Endothelial cell of umbilical vein (primary cell): ENCODE measurements around the gene EXOC5. TPM values are rescaled to one million over a fixed set of nuclear protein-coding genes. Genes with fewer than 3 reads are reported as not detected.

Experiments
- BruUV-seq: library from RNA; stranded (reverse); fragments of 400-500 nt; replicated peaks from 2 replicates; lab custom pipeline; 2021; lab: Mats Ljungman, UMichigan
- CTCF ChIA-PET: fragments of 300-600, 350-600 bp; sonication (Branson Sonifier 250); formaldehyde crosslinking; loops from one replicate; lab custom pipeline; 2021; ENCODE audit warnings: antibody characterized with exemption, inconsistent platforms; lab: Charles Lee
- POLR2A ChIA-PET: fragments of 300-600, 350-600 bp; sonication (Branson Sonifier 250); formaldehyde crosslinking; loops from one replicate; lab custom pipeline; 2021; ENCODE audit warnings: antibody characterized with exemption, inconsistent platforms; lab: Charles Lee
- DNase-seq: peaks from one replicate; pipeline ENCODE4 v3.0.0-alpha.2; 2011; ENCODE audit warnings: low read depth, low spot score
- FAIRE-seq: peaks from 2 replicates; lab custom pipeline; 2011; peaks lifted over from hg19 to GRCh38; lab: Jason Lieb, UNC
- H2AFZ ChIP-seq: 2 replicates; pipeline ENCODE4 v1.6.0; 2012; ENCODE audit warnings: low read depth, low read length, control low read depth, inconsistent platforms
- H3K27ac ChIP-seq: 2 replicates; pipeline ENCODE4 v1.5.1; 2011; ENCODE audit warnings: low read depth, mild to moderate bottlenecking, control low read depth, low read length, moderate library complexity; ENCODE audit not compliant: insufficient read depth
- H3K27me3 ChIP-seq, 2 experiments: 2 replicates each; pipeline versions ENCODE4 v1.6.0 to v1.6.1; 2011; ENCODE audit warnings: low read length in 2 of 2, mixed read lengths in 1 of 2; ENCODE audit not compliant: control insufficient read depth in 2 of 2, insufficient read depth in 2 of 2
- H3K36me3 ChIP-seq, 2 experiments: 2 replicates in 1 of 2; 3 replicates in 1 of 2; pipeline ENCODE4 v1.5.1; 2011; ENCODE audit warnings: low read length in 2 of 2, mild to moderate bottlenecking in 1 of 2, moderate library complexity in 1 of 2; ENCODE audit not compliant: control insufficient read depth in 2 of 2, insufficient read depth in 2 of 2; ENCODE audit errors: extremely low read depth in 1 of 2
- H3K4me1 ChIP-seq: 3 replicates; pipeline ENCODE4 v1.5.1; 2011; ENCODE audit warnings: mild to moderate bottlenecking, low read length; ENCODE audit not compliant: control insufficient read depth, insufficient read depth; ENCODE audit errors: extremely low read depth
- H3K4me2 ChIP-seq: 2 replicates; pipeline ENCODE4 v1.6.1; 2011; ENCODE audit warnings: low read length, control low read depth, mixed read lengths; ENCODE audit not compliant: insufficient read depth
- H3K4me3 ChIP-seq, 3 experiments: fragments of 200-600 bp in 1 of 3; sonication (generic), shearing (Covaris generic) in 1 of 3; replicated peaks in 1 of 3; 2 replicates each; pipeline ENCODE4 v1.5.1; 2011 to 2016; ENCODE audit warnings: control low read depth in 3 of 3, low read length in 3 of 3, mild to moderate bottlenecking in 2 of 3, inconsistent platforms in 1 of 3, low read depth in 1 of 3, moderate library complexity in 1 of 3; ENCODE audit not compliant: insufficient read depth in 1 of 3
- H3K79me2 ChIP-seq: 2 replicates; pipeline ENCODE4 v1.6.0; 2012; ENCODE audit warnings: low read length, inconsistent platforms; ENCODE audit not compliant: control insufficient read depth, insufficient read depth
- H3K9ac ChIP-seq: replicated peaks from 2 replicates; pipeline ENCODE3; 2011; ENCODE audit warnings: low read length, control low read depth; ENCODE audit not compliant: insufficient read depth; ENCODE audit errors: extremely low read depth
- H3K9me1 ChIP-seq: replicated peaks from 3 replicates; pipeline ENCODE4 v1.6.0; 2011; ENCODE audit warnings: mild to moderate bottlenecking, low read length; ENCODE audit not compliant: control insufficient read depth, insufficient read depth; ENCODE audit errors: extremely low read depth
- H3K9me3 ChIP-seq: replicated peaks from 2 replicates; pipeline ENCODE4 v1.5.1; 2012; ENCODE audit warnings: low read length, inconsistent platforms; ENCODE audit not compliant: control insufficient read depth, insufficient read depth
- H4K20me1 ChIP-seq: replicated peaks from 2 replicates; pipeline ENCODE3; 2011; ENCODE audit warnings: mild to moderate bottlenecking, low read length; ENCODE audit not compliant: control insufficient read depth, insufficient read depth; ENCODE audit errors: extremely low read depth
- EZH2 ChIP-seq: IDR thresholded peaks from 2 replicates; pipeline ENCODE4 v1.6.1; 2012; ENCODE audit warnings: borderline replicate concordance, low read depth, mild to moderate bottlenecking, moderate library complexity, low read length, inconsistent platforms; ENCODE audit not compliant: severe bottlenecking
- FOS ChIP-seq: IDR thresholded peaks from 2 replicates; pipeline ENCODE4 v1.6.1; 2011; ENCODE audit warnings: mild to moderate bottlenecking, low read length, moderate library complexity, borderline replicate concordance; ENCODE audit not compliant: insufficient read depth
- GATA2 ChIP-seq: IDR thresholded peaks from 2 replicates; pipeline ENCODE4 v1.7.0; 2011; ENCODE audit warnings: low read depth, mild to moderate bottlenecking, moderate library complexity, mixed read lengths, low read length; ENCODE audit not compliant: insufficient read length, insufficient read depth
- JUN ChIP-seq: IDR thresholded peaks from 2 replicates; pipeline ENCODE4 v1.6.1; 2011; ENCODE audit warnings: borderline replicate concordance, low read depth; ENCODE audit not compliant: insufficient read length, insufficient read depth
- MYC ChIP-seq: IDR thresholded peaks from one replicate; pipeline ENCODE4 v1.6.1; 2011; ENCODE audit warnings: mild to moderate bottlenecking, low read depth, low read length
- POLR2A ChIP-seq: IDR thresholded peaks from 2 replicates; pipeline ENCODE4 v1.6.1; 2012; ENCODE audit warnings: low read depth, mild to moderate bottlenecking, control low read depth, low read length
- POLR2AphosphoS5 ChIP-seq: IDR thresholded peaks from 2 replicates; pipeline ENCODE4 v1.6.1; 2012; ENCODE audit warnings: low read depth, mild to moderate bottlenecking, control low read depth, low read length, moderate library complexity; ENCODE audit not compliant: insufficient read depth
- dilution Hi-C: fragments of 300-500 bp; cut with MboI; formaldehyde crosslinking; loops from one replicate; pipeline ENCODE4 v1.15.0; 2019; ENCODE audit warnings: low sequenced_read_pairs; ENCODE audit not compliant: extremely low pct_ligation_motif_present
- intact Hi-C: fragments of 100-400 bp; cut with micrococcal nuclease; formaldehyde crosslinking; loops from one replicate; pipeline ENCODE4 v1.10.0; 2022
- polyA plus RNA-seq, 4 experiments: library from polyadenylated mRNA; depleted of rRNA in 3 of 4; stranded (reverse) in 3 of 4; unstranded in 1 of 4; fragments of >200 nt; gene quantifications; 2 replicates each; pipeline versions ENCODE4 v1.2.1 to v1.2.3, GENCODE V29; 2011 to 2012; ENCODE audit warnings: missing spikeins in 1 of 4
- total RNA-seq: library from RNA; stranded (reverse); gene quantifications from 2 replicates; pipeline ENCODE4 v1.2.3, GENCODE V29; 2021
- TF ChIP-seq, protein P1 (sequence below): IDR thresholded peaks from 2 replicates; pipeline ENCODE4 v1.6.1; 2011; ENCODE audit not compliant: insufficient read depth, insufficient read length
- TF ChIP-seq, protein P2 (sequence below), 2 donors: IDR thresholded peaks; 1 replicate in 1 of 2; 2 replicates in 1 of 2; pipeline ENCODE4 v1.5.1; 2011; ENCODE audit warnings: low read length in 2 of 2, mild to moderate bottlenecking in 2 of 2, moderate library complexity in 2 of 2, control low read depth in 1 of 2, inconsistent platforms in 1 of 2, low read depth in 1 of 2; ENCODE audit not compliant: insufficient read depth in 1 of 2; ENCODE audit errors: extremely low read depth in 1 of 2

The EXOC5 gene
- total and polyA plus RNA-seq, 2 donors (not counting 3 experiments of a cell fraction or from before 2014, with no cell fraction given) = 23.9 to 104 TPM

DNA sequence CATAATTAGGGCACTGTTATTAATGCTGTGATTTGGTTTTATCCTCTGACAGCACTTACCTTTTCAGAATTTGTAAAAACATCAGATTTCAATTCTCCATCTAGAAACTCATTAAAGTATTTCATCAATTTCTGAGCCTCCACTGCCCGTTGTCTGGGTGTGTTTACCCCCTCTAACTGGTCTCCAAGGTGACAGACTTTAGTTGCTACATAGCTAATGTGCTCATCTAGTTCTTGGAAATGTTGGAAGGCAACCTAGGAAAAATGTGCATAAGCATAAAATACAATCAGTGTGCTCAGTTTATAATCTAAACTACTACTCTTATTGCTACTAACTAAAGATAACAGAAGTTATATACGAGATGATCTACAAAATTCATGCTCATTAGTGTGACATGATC, 24.6 kb downstream of the EXOC5 start:
- Histone ChIP-seq H3K4me2 (no peak overlapping the region), H3K9me1 (no peaks in the 10 kb centered on the region), H3K9me3 (no peaks in the 10 kb centered on the region), H3K9ac (no peak overlapping the region), H3K4me1 (peaks cover 9% of the 10 kb centered on the region), H3K79me2 (peaks cover 14% of the 10 kb centered on the region), H2AFZ (no peak overlapping the region), H3K27me3 (no peaks in the 10 kb centered on the region), H4K20me1 (no peaks in the 10 kb centered on the region), H3K4me3 (no peak overlapping the region), H3K36me3 (peaks cover 0 to 9% of the 10 kb centered on the region in 2 experiments), H3K27ac (no peak overlapping the region)
- no TSS peak for BruUV-seq
- DNase-seq (no peak), FAIRE-seq (no peak)
- dilution Hi-C loops = no loop called here
- intact Hi-C loops = no loop called here
- TF ChIP-seq FOS = no peak
- no peak for TF ChIP-seq POLR2AphosphoS5
- no peak for TF ChIP-seq MYC
- no peak for TF ChIP-seq POLR2A
- no peak for TF ChIP-seq JUN
- TF ChIP-seq EZH2 = no peak
- no peak for TF ChIP-seq GATA2
- TF ChIP-seq, protein P1, sequence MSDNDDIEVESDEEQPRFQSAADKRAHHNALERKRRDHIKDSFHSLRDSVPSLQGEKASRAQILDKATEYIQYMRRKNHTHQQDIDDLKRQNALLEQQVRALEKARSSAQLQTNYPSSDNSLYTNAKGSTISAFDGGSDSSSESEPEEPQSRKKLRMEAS = no peak
- TF ChIP-seq, protein P2, sequence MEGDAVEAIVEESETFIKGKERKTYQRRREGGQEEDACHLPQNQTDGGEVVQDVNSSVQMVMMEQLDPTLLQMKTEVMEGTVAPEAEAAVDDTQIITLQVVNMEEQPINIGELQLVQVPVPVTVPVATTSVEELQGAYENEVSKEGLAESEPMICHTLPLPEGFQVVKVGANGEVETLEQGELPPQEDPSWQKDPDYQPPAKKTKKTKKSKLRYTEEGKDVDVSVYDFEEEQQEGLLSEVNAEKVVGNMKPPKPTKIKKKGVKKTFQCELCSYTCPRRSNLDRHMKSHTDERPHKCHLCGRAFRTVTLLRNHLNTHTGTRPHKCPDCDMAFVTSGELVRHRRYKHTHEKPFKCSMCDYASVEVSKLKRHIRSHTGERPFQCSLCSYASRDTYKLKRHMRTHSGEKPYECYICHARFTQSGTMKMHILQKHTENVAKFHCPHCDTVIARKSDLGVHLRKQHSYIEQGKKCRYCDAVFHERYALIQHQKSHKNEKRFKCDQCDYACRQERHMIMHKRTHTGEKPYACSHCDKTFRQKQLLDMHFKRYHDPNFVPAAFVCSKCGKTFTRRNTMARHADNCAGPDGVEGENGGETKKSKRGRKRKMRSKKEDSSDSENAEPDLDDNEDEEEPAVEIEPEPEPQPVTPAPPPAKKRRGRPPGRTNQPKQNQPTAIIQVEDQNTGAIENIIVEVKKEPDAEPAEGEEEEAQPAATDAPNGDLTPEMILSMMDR (IDR thresholded peaks at IDR 0.05; ENCODE audit: extremely low read depth in 1 of 2, insufficient read depth in 1 of 2, low read depth in 1 of 2, low read length in 2 of 2) = no peak
- POLR2A ChIA-PET = no interaction called here
- CTCF ChIA-PET = interaction anchor here (0.9 to 2.4 kb wide), 3 partner anchors 8 to 39 kb away, joined by 3 to 9 read pairs (median 4); no protein-coding TSS in a partner anchor
